ENCODE measurements around the gene NEURL1B.

Gene NEURL1B

GRCh38 chr5:172694541-172694940 is 53.5 kb downstream of the NEURL1B start:
- TF ChIP-seq CTCF (IDR thresholded peaks at IDR 0.05; ENCODE audit: extremely low read depth, missing control alignments) = no peak
- DNase-seq (ENCODE audit: low spot score) = no peak

- DNase-seq (ENCODE audit: low spot score) = no peak
- no peak for TF ChIP-seq CTCF (IDR thresholded peaks at IDR 0.05; ENCODE audit: extremely low read depth, missing control alignments)
Measured at GRCh38 chr5:172695232-172696054, 54.4 kb downstream of the NEURL1B start.

- TF ChIP-seq CTCF (IDR thresholded peaks at IDR 0.05; ENCODE audit: extremely low read depth, missing control alignments) = no peak
- no peak for DNase-seq (ENCODE audit: low spot score)
Measured at GRCh38 chr5:172696171-172696849, 55.2 kb downstream of the NEURL1B start.

- DNase-seq (ENCODE audit: low spot score) = peak; percentile 87
- peak; percentile 54 for TF ChIP-seq CTCF (IDR thresholded peaks at IDR 0.05; ENCODE audit: extremely low read depth, missing control alignments)
Measured at GRCh38 chr5:172697123-172698121, 56.4 kb downstream of the NEURL1B start.

GRCh38 chr5:172699423-172699822 is 58.4 kb downstream of the NEURL1B start:
- no peak for DNase-seq (ENCODE audit: low spot score)
- no peak for TF ChIP-seq CTCF (IDR thresholded peaks at IDR 0.05; ENCODE audit: extremely low read depth, missing control alignments)

GRCh38 chr5:172699999-172700364 is 58.9 kb downstream of the NEURL1B start:
- TF ChIP-seq CTCF (IDR thresholded peaks at IDR 0.05; ENCODE audit: extremely low read depth, missing control alignments) = no peak

More at GRCh38 chr5:172699999-172700364, 58.9 kb downstream of the NEURL1B start:
- DNase-seq (ENCODE audit: low spot score) = no peak
